ENCODE data around the gene CLEC14A.

The CLEC14A gene, protein sequence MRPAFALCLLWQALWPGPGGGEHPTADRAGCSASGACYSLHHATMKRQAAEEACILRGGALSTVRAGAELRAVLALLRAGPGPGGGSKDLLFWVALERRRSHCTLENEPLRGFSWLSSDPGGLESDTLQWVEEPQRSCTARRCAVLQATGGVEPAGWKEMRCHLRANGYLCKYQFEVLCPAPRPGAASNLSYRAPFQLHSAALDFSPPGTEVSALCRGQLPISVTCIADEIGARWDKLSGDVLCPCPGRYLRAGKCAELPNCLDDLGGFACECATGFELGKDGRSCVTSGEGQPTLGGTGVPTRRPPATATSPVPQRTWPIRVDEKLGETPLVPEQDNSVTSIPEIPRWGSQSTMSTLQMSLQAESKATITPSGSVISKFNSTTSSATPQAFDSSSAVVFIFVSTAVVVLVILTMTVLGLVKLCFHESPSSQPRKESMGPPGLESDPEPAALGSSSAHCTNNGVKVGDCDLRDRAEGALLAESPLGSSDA

GRCh38 chr14:38255673-38256532, at the start of gene CLEC14A:
CLEC14A (minus strand) TSS chr14:38256093; CDS start chr14:38256022, 71 bp downstream.
- DNase-seq (ENCODE audit: low spot score) = no peak

- DNase-seq (ENCODE audit: low spot score) = no peak
These were observed 47.1 kb upstream of the CLEC14A start for GRCh38 chr14:38302966-38303365.

GRCh38 chr14:38302034-38302433, 46.1 kb upstream of the CLEC14A start:
- DNase-seq (ENCODE audit: low spot score) = no peak

- no peak for DNase-seq (ENCODE audit: low spot score)
These were observed 41.8 kb upstream of the CLEC14A start for GRCh38 chr14:38297681-38298080.

- no peak for DNase-seq (ENCODE audit: low spot score)
These were observed 36.0 kb upstream of the CLEC14A start for GRCh38 chr14:38291681-38292467.

- DNase-seq (ENCODE audit: low spot score) = no peak
These were observed 34.8 kb upstream of the CLEC14A start for GRCh38 chr14:38290601-38291188.

- DNase-seq (ENCODE audit: low spot score) = no peak
These were observed 30.6 kb upstream of the CLEC14A start for GRCh38 chr14:38286452-38286851.

DNA sequence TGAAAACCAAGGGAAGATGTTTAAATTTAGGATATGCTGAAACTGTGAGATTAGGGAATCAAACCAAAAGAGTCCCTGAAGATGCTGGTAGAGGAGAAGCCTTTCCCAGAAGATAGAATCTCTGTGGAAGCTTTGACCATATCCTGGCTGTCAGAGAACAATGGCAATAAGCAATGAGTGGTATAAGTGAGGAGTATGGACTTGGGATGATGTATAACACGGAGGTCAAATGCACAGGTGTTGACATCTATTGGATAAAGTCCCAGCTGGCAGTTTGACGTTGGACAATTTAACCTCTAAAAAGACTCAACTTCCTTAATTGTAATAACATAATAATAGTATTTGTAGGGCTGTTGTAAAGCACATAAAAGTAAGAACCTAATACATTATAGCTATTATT, 30.1 kb upstream of the CLEC14A start:
- DNase-seq (ENCODE audit: low spot score) = no peak

DNA sequence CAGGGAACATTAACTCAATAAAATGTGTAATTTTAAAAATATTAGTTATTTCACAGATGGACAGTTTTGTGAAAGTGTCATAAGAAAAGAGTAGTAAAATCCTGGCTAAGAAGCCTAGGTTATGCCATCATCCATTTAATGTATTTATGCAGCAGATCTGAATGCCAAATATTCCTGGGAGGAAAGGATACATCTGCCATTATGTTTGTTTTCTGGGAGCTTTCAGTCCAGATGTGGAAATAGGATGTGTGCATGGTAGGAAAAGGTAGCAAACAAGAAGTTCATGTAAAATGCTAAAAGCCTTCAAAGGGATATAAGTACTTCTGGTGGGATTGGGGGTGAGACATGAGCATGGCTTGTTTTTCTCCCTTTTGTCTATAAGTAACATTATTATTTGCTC, 27.0 kb upstream of the CLEC14A start:
- DNase-seq (ENCODE audit: low spot score) = no peak

- DNase-seq (ENCODE audit: low spot score) = no peak
These were observed 24.2 kb upstream of the CLEC14A start for GRCh38 chr14:38280081-38280480.

DNA sequence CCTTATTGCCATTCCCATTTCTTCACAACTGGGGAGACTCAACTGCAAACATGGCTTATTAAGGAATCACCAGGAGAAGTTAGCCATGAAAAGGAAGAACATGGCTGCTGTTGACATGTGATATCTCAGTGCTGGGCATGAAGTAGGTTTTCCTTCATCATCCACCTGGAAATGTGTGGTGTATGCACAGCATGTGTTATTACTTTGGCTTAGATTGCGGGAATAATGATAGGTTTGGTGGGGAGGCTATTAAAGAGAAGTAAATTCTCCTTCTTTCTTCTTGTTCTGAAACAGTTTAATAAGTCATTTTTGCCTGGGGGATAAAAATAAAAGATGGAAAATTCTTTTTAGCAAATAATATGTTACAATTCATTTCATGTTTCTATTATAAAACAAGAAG, 23.7 kb upstream of the CLEC14A start:
- DNase-seq (ENCODE audit: low spot score) = no peak

DNA sequence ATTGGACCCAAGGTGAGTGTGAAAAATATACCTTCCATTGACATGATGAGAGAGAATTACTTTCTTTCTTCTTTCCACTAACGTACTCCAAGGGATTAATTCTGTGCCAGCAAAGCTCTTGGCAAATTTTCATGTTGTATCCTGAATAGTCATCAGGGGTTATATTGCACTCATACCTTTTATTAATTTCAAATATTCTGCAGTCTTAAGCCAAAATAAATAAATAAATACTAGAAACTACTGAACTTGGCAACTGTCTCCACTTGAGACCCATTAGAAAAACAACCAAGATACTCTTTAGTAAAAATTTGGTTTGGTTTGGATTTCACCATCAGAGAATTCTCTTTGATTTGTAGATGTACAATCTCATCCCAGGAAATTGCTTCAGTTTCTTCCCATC, 22.1 kb upstream of the CLEC14A start:
- no peak for DNase-seq (ENCODE audit: low spot score)

DNA sequence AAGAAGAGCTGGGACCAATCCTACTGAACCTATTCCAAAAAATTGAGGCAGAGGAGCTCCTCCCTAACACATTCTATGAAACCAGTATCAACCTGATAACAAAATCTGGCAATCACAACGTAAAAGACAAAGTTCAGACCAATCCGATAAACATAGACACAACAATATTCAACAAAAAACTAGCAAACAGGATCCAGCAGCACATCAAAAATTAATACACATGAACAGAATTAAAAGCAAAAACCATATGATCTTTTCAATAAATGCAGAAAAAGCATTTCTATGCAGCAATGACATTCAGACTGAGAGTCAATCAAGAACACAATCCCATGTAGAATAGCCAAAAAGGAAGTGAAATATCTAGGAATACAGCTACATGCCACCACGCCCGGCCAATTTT, 7.0 kb upstream of the CLEC14A start:
- no peak for DNase-seq (ENCODE audit: low spot score)

GRCh38 chr14:38261620-38262019, 5.7 kb upstream of the CLEC14A start:
- no peak for DNase-seq (ENCODE audit: low spot score)

DNA sequence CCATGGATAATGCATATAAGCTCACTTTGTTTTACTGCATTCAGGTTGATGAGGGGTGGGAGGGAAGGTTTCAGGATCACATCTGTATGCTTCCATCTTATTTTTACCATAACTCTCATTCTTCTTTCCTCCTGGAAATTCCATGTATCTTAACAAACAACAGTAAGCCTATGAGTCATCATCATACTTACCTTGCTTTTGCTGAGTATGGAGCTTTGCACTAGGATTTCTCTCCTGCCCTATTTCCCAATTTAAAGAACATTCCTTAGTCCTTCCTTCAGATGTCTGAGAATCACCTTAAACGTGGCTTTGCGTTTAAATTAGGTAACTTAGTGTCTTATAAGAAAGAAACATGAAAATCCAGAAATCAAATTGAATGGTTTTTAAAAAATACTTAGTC, 1.6 kb upstream of the CLEC14A start:
- DNase-seq (ENCODE audit: low spot score) = no peak

DNA sequence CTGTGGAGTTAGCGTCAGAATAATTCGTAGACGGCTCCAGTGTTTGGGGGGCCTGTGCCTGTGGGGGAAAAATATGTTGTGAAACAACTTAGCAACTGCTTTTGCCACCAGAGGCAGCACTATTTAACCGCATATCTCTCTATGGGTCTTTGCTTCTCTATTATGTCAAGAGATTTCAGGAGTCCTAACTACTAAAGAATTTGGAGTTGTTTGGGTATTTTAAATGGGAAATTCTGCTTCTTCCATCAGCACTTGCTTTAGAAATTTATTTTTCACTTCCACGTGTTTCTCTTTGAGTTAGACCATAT, 594 bp upstream of the CLEC14A start:
- DNase-seq (ENCODE audit: low spot score) = no peak

- DNase-seq (ENCODE audit: low spot score) = no peak
These were observed 553 bp downstream of the CLEC14A start for GRCh38 chr14:38255408-38255672.

DNA sequence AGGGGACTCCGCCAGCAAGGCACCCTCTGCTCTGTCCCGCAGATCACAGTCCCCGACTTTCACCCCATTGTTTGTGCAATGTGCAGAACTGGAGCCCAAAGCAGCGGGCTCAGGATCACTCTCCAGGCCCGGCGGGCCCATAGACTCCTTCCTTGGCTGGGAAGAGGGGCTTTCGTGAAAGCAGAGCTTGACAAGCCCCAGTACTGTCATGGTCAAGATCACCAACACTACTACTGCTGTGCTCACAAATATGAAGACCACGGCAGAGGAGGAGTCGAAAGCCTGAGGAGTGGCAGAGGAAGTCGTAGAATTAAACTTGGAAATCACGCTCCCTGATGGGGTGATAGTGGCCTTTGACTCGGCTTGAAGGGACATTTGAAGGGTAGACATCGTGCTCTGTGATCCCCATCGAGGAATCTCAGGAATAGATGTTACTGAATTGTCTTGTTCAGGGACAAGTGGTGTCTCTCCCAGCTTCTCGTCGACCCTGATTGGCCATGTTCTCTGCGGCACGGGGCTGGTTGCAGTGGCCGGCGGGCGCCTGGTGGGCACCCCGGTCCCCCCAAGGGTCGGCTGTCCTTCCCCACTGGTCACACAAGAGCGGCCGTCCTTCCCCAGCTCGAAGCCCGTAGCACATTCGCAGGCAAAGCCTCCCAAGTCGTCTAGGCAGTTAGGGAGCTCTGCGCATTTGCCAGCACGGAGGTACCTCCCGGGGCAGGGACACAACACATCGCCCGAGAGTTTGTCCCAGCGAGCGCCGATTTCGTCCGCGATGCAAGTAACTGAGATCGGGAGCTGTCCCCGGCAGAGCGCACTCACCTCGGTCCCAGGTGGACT, 1.1 kb downstream of the CLEC14A start:
- DNase-seq (ENCODE audit: low spot score) = no peak

DNA sequence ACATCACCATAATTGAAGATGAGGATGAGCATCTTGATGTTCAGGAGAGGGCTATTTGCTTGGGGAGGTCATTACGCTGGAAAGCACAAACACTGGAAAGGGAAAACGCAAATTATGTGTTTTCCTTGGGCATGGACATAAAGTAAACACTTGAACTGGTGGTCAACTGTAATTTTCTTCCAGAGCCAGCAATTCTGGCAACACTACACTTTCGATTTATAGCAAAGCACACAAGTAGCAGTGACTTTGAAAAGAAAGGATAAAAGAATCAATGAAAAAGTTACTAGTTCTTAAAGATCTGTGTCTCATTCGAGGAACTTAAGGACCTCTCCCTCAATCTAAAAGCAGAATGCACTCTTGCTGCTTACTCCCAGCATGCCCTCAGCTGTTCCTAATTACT, 2.2 kb downstream of the CLEC14A start:
- DNase-seq (ENCODE audit: low spot score) = no peak

GRCh38 chr14:38252066-38252710, 3.7 kb downstream of the CLEC14A start:
- DNase-seq (ENCODE audit: low spot score) = no peak

GRCh38 chr14:38250331-38250730, 5.6 kb downstream of the CLEC14A start:
- no peak for DNase-seq (ENCODE audit: low spot score)
